HG03108 (cell line): ENCODE results near the gene NFKB1.
"Not testable (repeated sequence)": the region's sequence is repeated elsewhere in the genome, so short reads cannot be mapped to it uniquely, and the experiment has no call there.

Experiments
- ATAC-seq: cut with Tn5 transposase; IDR thresholded peaks from one replicate; pipeline ENCODE4 v1.9.1; 2021; ENCODE audit warnings: moderate library complexity; ENCODE audit not compliant: unreplicated experiment

The NFKB1 gene

GRCh38 chr4:102598086-102598761, 97.1 kb downstream of the NFKB1 start:
- peak; percentile 76 for ATAC-seq

- ATAC-seq: peak; percentile 55
These were observed 97.7 kb downstream of the NFKB1 start for GRCh38 chr4:102598762-102599374.

GRCh38 chr4:102599455-102599854, 98.3 kb downstream of the NFKB1 start:
- no peak for ATAC-seq

- ATAC-seq: no peak
These were observed 98.7 kb downstream of the NFKB1 start for GRCh38 chr4:102599886-102600285.

GRCh38 chr4:102600689-102601088, 99.5 kb downstream of the NFKB1 start:
- no peak for ATAC-seq

DNA sequence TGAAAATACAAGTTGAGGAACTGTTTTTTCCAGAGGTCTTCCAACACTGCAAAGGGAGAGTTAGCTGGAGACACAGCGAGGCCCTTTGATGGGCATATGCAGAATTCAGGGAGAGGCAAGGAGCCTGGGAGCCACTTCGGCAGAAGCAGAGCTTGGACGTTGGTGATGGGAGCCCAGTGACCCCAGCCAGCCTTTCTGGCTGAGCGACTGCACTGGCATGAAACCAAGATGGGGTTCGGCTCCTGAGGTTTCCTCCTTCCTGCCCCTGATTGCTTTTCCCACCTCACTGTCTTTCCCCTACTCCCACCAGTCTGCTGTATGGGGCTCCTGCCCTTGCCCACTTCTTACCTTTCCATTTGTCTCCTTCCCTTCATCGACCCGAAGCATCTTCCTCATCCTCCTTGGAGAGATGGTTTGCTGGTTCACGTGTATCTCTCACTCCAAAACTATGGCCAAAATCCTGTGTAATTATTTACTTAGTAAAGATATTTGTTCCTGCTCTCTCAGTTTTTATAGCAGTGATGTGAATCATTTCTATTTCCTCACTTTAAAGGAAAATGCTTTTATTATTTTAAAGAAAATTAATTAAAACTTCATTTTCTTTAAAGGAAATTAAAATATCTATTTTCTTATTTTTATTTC, 100.5 kb downstream of the NFKB1 start:
- ATAC-seq: no peak

DNA sequence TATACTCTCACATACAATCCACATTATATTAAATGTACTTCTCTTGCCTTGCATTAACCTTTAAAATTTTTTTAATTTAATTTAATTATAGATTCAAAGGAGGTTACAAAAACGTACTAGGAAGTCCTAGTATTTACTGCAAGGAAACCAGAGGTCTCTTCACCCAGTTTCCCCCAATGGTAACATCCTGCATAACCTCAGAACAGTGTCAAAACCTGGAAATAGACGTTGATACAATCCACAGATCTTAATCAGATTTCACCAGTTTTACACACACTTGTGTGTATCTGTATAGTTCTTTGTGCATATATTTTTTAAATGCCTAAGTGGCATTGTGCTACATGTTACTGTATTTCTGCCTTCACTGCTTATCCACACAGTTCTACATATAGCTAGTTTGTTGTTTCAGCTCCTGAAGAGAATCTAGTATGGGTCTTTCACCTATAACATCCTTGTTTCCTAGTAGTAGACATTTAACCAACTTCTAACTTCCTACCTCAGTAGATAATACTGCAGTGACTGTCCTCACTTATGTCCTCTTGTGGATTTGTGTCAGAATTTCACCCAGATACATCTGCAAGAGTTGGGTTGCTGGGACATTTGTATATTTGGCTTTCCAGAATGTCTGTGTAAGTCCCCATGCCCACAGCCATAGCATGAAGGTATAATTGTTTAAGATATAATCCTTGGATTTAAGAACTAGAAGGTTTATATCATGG, 103.2 kb downstream of the NFKB1 start:
- no peak for ATAC-seq

- ATAC-seq: no peak
These were observed 105.1 kb downstream of the NFKB1 start for GRCh38 chr4:102606261-102606660.

GRCh38 chr4:102606846-102607450, 105.8 kb downstream of the NFKB1 start:
- ATAC-seq: no peak

DNA sequence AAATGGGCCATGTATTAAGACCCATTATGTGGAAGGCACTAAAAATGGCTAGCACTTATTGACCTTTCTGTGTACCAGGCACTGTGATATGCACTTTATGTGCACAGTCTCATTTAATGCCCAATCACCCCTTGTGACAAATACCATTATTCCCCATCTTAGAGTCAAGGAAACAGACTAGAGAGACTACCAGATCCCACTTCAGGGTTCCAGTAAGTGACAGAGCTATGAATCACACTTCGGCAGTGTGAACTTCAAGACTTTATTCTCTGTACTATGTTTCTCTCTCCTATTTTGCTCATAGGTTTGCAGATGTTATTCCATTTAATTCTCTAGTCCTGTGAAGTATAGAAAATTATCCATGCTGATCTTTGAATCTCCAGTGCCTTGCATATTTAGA, 107.0 kb downstream of the NFKB1 start:
- no peak for ATAC-seq

DNA sequence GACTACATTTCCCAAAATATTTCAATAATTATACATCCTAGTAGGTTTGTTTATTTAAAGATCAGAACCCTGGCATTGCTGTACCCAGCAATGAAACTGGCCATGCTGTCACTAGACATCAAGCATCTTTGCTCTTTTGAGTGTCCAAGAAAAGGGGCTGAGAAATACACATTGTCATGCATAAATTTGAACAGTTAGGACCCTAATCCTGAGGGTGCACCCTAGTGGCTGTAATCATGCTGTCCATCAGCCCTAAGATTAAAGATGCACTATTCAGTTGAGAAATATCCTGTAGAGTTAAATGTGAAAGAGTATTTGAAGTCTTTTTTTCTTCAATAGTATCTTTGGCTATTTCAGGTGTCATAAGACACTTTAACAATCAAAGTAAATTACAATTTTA, 108.8 kb downstream of the NFKB1 start:
- no peak for ATAC-seq

DNA sequence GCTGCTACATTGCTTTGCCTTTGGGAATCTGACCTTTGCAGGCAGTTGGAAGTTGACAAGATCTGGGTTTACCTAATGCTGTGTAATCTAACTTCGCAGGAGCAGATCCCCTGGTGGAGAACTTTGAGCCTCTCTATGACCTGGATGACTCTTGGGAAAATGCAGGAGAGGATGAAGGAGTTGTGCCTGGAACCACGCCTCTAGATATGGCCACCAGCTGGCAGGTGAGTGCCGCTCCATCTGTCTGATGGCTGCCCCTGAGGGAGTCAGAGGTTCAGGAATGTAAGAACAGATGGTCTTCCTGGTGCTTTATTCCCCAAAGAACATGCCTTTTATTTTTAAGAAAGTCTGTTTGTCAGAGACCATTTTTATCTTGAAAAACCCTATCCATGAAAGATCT, 109.3 kb downstream of the NFKB1 start:
- ATAC-seq: no peak

DNA sequence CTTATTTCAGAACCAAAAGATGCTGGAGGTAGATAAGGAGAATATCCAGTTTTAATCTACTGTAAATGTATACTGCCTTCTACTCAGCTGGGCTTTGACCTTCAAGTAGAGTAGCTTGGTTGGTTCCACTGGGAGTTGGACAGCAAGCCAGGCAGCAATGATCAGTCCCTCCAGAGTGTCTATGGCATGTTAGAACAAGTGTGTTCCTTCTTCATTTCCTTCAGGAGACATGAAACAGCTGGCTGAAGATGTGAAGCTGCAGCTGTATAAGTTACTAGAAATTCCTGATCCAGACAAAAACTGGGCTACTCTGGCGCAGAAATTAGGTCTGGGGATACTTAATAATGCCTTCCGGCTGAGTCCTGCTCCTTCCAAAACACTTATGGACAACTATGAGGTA, 111.1 kb downstream of the NFKB1 start:
- ATAC-seq: no peak

GRCh38 chr4:102612824-102613366, 111.7 kb downstream of the NFKB1 start:
- ATAC-seq: no peak

DNA sequence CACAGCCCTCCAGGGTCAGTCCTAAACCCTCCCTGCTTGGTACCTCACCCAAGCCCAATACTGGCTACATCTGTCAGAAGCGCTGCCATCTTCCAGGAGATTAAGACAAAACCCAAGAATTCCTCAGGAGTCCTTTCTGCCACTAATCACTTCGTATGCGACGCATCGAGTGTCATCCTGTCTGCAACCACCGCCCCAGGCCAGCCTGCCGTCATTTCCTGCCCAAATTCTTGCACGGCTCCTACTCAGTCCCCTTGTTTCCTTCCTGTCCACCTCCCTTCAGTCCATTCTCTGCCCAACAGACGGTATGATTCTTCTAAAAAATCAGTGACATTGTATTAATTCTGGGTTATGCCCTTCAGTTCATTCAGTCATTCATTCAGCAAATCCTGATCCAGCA, 113.6 kb downstream of the NFKB1 start:
- no peak for ATAC-seq

DNA sequence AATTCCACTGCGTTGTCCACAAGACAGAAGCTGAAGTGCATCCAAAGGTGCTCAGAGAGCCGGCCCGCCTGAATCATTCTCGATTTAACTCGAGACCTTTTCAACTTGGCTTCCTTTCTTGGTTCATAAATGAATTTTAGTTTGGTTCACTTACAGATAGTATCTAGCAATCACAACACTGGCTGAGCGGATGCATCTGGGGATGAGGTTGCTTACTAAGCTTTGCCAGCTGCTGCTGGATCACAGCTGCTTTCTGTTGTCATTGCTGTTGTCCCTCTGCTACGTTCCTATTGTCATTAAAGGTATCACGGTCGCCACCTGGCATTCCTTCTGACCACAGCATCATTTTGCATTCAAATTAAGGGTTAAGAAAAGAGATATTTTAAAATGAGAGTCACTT, 115.5 kb downstream of the NFKB1 start:
- no peak for ATAC-seq

- ATAC-seq: not testable (repeated sequence)
These were observed 117.9 kb downstream of the NFKB1 start for GRCh38 chr4:102619021-102619420.

DNA sequence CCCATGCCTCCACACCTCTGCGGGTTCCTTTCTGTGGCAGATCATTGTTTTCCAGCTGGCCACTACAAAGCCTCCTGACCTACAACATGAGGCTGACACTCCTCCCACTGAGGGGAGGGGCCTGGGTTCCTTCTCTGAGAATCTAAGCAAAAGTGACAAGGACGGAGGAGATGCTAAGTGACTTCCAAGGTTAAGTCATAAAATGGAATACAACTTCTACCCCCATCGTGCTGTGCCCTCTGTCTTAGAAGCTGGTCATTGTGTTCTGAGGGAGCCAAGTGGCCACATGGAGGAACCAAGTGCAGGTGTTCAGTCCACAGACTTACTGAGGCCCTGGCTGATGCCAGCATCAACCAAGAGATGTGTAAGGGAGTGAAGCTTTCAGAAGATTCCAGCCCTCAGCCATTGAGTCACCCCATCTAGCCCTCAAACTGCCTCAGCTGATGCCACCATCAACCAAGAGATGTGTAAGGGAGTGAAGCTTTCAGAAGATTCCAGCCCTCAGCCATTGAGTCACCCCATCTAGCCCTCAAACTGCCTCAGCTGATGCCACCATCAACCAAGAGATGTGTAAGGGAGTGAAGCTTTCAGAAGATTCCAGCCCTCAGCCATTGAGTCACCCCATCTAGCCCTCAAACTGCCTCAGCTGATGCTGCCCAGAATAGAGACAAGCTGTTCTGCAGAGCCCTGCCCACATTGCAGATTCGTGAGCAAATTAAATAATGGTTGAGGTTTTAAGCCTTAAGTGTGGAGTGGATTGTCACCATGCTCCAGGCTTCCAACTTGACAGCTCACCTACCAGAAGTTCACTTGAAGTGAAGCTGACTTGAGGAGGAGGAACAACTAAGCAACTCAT, 118.8 kb downstream of the NFKB1 start:
- not testable (repeated sequence) for ATAC-seq

- ATAC-seq: peak; percentile 56
These were observed 119.7 kb downstream of the NFKB1 start for GRCh38 chr4:102620697-102621497.
